Ammon's horn (tissue), 1 donor: ENCODE results near the gene SND1.
"Not testable (repeated sequence)": the region's sequence is repeated elsewhere in the genome, so short reads cannot be mapped to it uniquely, and the experiment has no call there.

ENCODE experiments used
- DNase-seq: peaks from one replicate; pipeline ENCODE4 v3.0.0-alpha.2; 2016; ENCODE audit warnings: low spot score

Gene SND1

DNA sequence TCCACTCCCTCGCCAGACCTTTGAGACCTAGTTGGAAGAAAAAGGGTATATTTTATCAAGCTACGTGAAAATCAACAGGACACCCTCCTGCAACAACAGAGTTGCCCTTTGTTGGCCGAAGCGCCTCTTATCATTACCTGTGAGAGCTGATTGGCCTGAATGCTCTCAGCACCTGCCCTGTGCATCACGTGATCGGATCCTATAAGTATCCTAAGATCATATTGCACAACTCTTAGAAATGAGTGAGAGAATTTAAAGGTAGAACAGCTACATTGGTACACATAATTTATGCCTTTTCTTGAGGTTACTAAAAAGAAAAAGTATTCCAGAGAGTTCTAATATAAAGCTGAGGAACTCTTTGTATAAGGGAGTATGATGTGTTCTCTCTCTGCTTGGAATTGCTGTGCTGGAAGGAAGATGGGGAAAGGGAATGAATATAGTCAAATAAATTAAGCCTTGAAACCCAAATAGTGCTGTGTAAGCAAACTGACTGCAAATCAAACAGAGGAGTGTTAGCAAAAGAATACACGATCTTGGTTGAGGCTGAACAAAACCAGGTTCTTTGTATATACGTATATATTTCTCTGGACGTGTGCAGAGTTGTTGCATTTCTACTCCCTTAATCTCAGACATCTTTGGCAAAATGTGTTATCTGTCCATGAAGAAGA, 309.9 kb downstream of the SND1 start:
- no peak for DNase-seq

- DNase-seq = no peak
Observed at GRCh38 chr7:127962589-127963361, 310.8 kb downstream of the SND1 start.

DNA sequence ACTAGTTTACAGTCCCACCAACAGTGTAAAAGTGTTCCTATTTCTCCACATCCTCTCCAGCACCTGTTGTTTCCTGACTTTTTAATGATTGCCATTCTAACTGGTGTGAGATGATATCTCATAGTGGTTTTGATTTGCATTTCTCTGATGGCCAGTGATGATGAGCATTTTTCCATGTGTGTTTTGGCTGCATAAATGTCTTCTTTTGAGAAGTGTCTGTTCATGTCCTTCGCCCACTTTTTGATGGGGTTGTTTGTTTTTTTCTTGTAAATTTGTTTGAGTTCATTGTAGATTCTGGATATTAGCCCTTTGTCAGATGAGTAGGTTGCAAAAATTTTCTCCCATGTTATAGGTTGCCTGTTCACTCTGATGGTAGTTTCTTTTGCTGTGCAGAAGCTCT, 311.9 kb downstream of the SND1 start:
- not testable (repeated sequence) for DNase-seq

- no peak for DNase-seq
Observed at GRCh38 chr7:127967281-127967680, 315.3 kb downstream of the SND1 start.

DNA sequence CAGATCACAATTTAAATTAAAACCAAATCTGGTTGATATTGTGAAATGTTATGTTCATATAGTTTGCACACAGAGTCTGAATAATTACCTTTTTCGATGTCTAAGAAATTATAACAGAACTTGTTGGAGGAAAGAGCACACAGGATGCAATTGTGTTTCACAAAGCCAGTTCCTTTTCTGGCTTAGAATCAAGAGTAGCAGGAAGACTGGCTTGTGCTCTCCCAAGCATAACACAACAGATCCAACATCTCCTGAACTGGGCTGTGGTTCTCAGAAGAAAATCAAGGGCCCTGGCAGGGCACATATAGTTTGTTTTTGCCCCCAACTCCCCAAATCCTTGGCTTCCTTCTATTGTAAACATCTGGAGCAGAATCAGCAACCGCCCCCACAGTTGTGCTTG, 316.6 kb downstream of the SND1 start:
- no peak for DNase-seq

DNA sequence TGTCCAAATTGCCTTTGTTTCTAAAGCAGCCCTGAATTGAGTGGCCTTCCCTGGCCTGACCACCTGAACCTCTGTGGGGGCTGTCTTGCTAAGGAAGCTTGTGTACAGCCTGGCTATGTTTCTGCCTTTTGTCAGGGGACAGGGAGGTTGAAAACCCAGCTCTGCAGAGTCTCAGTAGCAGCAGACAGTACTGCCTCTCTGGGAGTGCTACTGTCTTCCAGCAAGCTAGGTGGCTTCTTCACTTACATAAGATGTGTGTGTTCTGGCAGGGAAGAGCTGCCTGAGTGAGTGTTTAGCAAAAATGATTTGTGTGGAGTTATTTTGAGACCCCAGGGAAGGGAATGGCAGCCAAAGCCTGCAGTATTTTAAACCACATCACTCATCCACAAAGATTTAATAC, 321.8 kb downstream of the SND1 start:
- DNase-seq = no peak

DNA sequence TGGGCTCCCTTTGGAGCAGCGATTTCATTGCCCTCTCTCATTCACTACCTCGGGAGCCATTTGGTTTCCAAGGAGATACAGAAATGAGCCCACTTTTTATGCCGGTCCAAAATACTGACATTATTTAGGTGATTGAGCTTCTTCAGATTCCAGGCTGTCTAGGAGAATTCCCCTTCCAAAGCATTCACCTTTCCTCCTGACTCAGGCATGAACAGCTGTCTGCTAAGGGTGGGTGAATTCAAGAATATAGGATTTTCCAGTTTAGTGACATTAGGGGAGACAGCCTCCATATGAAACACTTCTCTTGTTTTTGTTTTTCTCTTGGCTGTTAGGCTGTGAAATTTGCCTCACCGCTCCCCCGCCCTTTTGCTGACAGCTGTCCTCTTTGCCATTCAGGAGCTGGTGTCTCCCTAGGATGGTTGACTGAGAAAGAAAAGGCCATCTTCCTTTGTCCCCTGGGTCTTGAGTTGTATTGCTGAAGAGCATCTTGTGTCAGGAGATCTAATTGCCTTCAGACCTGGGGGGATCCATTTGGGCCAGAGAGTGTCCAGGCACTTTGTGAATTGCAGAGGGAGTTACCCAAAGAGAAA, 322.5 kb downstream of the SND1 start:
- DNase-seq = no peak

- no peak for DNase-seq
Observed at GRCh38 chr7:127976056-127976737, 324.2 kb downstream of the SND1 start.

- no peak for DNase-seq
Observed at GRCh38 chr7:127976738-127977120, 324.7 kb downstream of the SND1 start.

DNA sequence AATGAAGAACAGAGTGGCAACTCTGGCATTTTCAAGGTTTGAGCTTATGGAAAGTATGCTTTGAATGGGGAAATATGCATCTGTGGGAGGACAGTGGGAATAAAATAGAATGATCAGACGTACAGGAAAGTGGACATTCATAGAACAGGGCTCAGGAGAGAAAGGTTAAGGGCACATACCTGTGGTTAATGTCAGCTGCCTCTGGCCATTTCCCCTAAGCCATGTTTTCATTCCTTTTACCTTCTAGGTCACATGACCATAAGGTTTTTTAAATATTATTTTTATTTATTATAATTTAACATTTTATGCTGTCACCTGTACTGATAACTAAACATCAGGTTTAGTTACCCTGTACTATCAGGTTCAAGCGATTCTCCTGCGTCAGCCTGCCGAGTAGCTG, 326.4 kb downstream of the SND1 start:
- DNase-seq = no peak

GRCh38 chr7:127979113-127979727, 327.2 kb downstream of the SND1 start:
- no peak for DNase-seq

DNA sequence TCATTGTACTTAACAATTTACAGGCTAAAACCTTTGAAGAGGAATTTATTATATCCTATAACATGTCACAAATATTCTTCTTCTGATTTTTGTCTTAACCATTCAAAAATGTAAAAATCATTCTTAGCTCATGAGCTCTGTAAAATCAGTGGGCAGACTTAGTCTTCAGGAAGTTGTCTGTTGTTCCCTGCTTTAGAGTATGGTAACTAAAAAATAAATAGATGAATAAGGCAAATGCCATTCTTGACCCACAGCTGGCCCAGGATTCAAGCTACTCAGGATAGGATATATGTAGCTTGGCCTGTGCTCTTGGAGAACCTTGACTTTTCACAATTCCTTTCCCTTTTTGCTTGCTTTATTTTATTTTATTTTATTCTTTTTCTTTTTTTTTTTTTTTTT, 327.7 kb downstream of the SND1 start:
- DNase-seq = no peak

GRCh38 chr7:127980901-127981300, 328.9 kb downstream of the SND1 start:
- no peak for DNase-seq

DNA sequence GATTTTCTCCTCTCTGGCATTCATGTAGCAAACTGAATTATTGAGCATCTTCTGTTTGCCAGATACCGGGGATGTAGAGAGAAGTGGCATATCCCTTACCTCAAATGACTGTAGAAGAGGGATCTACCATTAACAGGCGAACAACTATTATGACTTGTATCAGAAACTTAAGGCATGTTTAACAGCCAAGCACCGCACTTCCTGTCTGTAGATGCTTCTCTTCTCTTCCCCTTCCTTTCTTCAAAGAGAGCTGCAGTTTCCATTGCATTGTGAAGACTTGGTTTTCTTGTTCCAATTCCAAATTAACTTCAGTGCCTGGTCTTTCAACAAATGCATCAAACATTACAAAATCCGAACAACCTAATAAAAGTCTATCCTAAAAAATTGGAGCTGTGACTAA, 330.0 kb downstream of the SND1 start:
- DNase-seq = no peak

GRCh38 chr7:127983804-127984332, 331.9 kb downstream of the SND1 start:
- no peak for DNase-seq

- DNase-seq = no peak
Observed at GRCh38 chr7:127986581-127987521, 334.9 kb downstream of the SND1 start.

DNA sequence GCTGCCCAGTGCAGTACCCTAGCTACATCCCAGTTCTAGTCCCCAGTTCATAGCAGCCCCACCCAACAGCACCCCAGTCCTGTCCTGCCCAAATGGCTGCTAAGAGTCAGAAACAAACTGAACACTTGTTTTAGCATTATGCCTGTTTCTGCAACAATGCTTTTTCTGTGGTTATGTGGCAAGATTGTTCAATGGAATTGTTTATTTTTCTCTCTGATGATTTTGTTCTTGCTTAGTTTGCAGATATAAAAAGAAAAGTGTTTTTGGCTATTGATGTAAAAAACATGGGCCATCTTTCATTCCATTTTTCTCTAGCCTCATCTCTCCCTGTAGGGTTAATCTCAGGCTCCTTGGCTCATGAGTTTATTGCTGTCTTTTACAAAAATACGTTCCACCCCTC, 336.8 kb downstream of the SND1 start:
- DNase-seq = no peak

DNA sequence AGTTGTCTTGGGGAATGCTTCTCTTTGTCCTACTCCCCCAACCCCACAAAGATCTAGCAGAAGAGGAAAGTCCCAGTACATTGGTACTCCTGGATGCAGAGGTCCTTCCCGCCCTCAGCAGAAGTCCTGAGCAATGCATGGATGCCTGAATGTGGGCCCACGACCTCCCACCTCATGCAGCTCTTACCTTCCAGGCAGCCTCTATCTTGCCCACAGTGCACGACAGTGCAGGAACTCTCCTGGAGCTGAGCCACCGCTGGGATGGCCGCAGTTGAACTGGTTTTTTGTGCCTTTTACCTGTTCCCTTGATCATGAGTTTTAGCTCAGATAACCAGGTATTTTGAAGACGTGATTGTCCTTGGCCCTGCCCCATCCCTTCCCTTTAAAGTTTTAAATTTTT, 341.3 kb downstream of the SND1 start:
- DNase-seq = no peak

DNA sequence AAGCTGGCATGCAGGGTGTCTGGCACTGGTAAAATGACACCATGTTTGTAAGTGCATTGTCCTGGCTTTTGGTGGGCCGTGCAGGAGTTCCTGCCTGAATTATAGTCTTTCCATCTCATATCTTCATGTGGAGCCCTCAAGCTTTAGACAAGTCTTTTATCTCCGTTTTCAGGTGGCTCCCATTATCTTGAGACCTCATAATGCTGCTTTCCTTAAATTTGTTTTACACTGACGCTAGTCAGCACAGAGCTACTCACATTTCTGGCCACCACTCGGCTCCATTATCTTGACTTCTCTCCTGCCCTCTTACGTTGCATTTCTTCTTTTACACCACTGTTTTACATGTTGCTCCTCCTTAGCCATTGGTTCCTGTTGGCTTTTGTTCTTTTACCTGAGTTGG, 342.0 kb downstream of the SND1 start:
- no peak for DNase-seq

DNA sequence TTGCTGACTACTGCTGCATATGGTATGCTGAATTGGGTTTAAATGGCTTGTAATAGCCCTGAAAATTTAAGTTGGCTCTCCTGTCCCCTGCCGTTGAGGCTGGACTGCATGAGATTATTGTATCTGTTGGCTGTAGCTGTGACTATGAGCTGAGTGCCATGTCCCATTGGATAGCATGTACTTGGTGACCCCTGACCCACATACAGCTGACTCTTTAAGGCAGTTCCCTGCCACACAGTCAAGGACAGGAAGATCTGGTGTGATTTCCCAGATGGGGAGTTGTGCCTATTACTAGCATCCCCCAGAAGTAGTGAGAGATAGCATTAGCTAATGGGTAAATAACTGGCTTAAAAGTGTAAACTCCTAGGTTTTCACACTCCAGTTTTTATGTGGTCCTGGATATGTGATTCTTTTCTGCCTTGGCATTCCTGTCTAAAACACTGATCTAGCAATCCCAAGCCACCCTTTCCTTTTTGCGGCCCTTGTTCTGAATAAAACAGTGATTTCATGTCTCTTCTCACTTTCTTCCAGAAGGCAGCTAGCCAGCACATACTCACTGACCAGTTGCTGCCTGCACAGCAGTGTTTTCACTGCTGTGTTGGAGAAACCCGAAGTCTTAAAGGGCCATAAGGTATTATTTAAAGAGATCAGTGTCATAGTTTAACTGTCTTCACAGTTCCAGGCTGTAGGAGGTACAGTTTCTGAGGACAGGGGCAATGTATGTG, 343.3 kb downstream of the SND1 start:
- no peak for DNase-seq
